Caco-2 (cell line): Measurements from ENCODE around the gene SLC39A11. TPM values are rescaled to one million over a fixed set of nuclear protein-coding genes. Genes with fewer than 3 reads are reported as not detected.

Experiments
- BruUV-seq: library from RNA; stranded (reverse); fragments of 400-500 nt; replicated peaks from 2 replicates; lab custom pipeline; 2021; lab: Mats Ljungman, UMichigan
- CTCF ChIA-PET: fragments of 300-600 bp; sonication (Branson Sonifier 250); formaldehyde crosslinking; loops from one replicate; lab custom pipeline; 2022; ENCODE audit warnings: antibody characterized with exemption; lab: Charles Lee
- POLR2A ChIA-PET: fragments of 300-600 bp; sonication (Branson Sonifier 250); formaldehyde crosslinking; loops from one replicate; lab custom pipeline; 2022; ENCODE audit warnings: antibody characterized with exemption; lab: Charles Lee
- DNase-seq, 2 experiments: peaks; one replicate each; pipeline versions ENCODE4 v3.0.0 to v3.0.0-alpha.2; 2020 to 2022
- H3K27me3 ChIP-seq: replicated peaks from 2 replicates; pipeline ENCODE4 v1.6.0; 2011; ENCODE audit warnings: low read length; ENCODE audit not compliant: control insufficient read depth, insufficient read depth
- H3K36me3 ChIP-seq: 2 replicates; pipeline ENCODE4 v1.5.1; 2011; ENCODE audit warnings: low read length; ENCODE audit not compliant: control insufficient read depth, insufficient read depth
- H3K4me1 ChIP-seq: fragments of 250-450 bp; sonication (Bioruptor Pico); 2 replicates; pipeline ENCODE4 v1.5.1; 2020; ENCODE audit warnings: mild to moderate bottlenecking
- H3K4me3 ChIP-seq: 2 replicates; pipeline ENCODE4 v1.5.1; 2011; ENCODE audit warnings: low read depth, mild to moderate bottlenecking, control low read depth, low read length
- H3K9me3 ChIP-seq: fragments of 250-450 bp; sonication (Bioruptor Pico); 2 replicates; pipeline ENCODE4 v1.5.1; 2020; ENCODE audit warnings: mild to moderate bottlenecking, moderate library complexity
- H3K27ac Mint-ChIP-seq: one replicate; pipeline ENCODE4 v1.8.0; 2022; ENCODE audit warnings: mixed read lengths; ENCODE audit not compliant: unreplicated experiment
- H3K27me3 Mint-ChIP-seq: one replicate; pipeline ENCODE4 v1.8.0; 2022; ENCODE audit warnings: mixed read lengths; ENCODE audit not compliant: insufficient read depth, unreplicated experiment
- H3K36me3 Mint-ChIP-seq: one replicate; pipeline ENCODE4 v1.8.0; 2022; ENCODE audit warnings: mild to moderate bottlenecking, mixed read lengths; ENCODE audit not compliant: insufficient read depth, unreplicated experiment
- H3K4me1 Mint-ChIP-seq: one replicate; pipeline ENCODE4 v1.8.0; 2022; ENCODE audit warnings: low read depth, mixed read lengths; ENCODE audit not compliant: unreplicated experiment
- H3K4me3 Mint-ChIP-seq: one replicate; pipeline ENCODE4 v1.8.0; 2022; ENCODE audit warnings: mild to moderate bottlenecking, moderate library complexity, mixed read lengths; ENCODE audit not compliant: unreplicated experiment
- H3K9me3 Mint-ChIP-seq: one replicate; pipeline ENCODE4 v1.8.0; 2022; ENCODE audit warnings: mixed read lengths; ENCODE audit not compliant: unreplicated experiment
- CTCF ChIP-seq, 2 experiments: fragments of 200-600 bp in 1 of 2; IDR thresholded peaks; 1 replicate in 1 of 2; 2 replicates in 1 of 2; pipeline versions ENCODE4 v1.5.1 to v1.8.0; 2011 to 2022; ENCODE audit warnings: antibody characterized with exemption in 1 of 2, control low read depth in 1 of 2, inconsistent platforms in 1 of 2, low read depth in 1 of 2, low read length in 1 of 2, mild to moderate bottlenecking in 1 of 2, moderate library complexity in 1 of 2; ENCODE audit not compliant: insufficient read depth in 1 of 2, severe bottlenecking in 1 of 2, unreplicated experiment in 1 of 2
- intact Hi-C: fragments of 100-400 bp; cut with micrococcal nuclease; formaldehyde crosslinking; loops from one replicate; pipeline ENCODE4 v1.10.0; 2022; ENCODE audit not compliant: unreplicated experiment
- total RNA-seq: library from RNA; stranded (reverse); gene quantifications from 2 replicates; pipeline ENCODE4 v1.2.3, GENCODE V29; 2022

The SLC39A11 gene
- total RNA-seq, 1 experiment from 2014 or later = 26.4 TPM

- Mint-ChIP-seq H3K36me3 (peaks cover 4% of the 10 kb centered on the region), H3K4me3 (no peak overlapping the region), H3K9me3 (peaks cover 31% of the 10 kb centered on the region), H3K4me1 (peaks cover 12% of the 10 kb centered on the region), H3K27ac (no peak overlapping the region), H3K27me3 (no peaks in the 10 kb centered on the region)
- no TSS peak for BruUV-seq
- ChIA-PET CTCF (no interaction called here), POLR2A (no interaction called here)
- intact Hi-C loops = no loop called here
- no peaks in the 10 kb centered on the region for H3K27me3 ChIP-seq
- H3K4me3 ChIP-seq = no peak overlapping the region
- DNase-seq = no peak
- H3K36me3 ChIP-seq = no peaks in the 10 kb centered on the region
- no peak for TF ChIP-seq CTCF (IDR thresholded peaks at IDR 0.05; ENCODE audit: insufficient read depth in 1 of 2, low read depth in 1 of 2, low read length in 1 of 2, severe bottlenecking in 1 of 2, unreplicated experiment in 1 of 2)
- H3K4me1 ChIP-seq = peaks cover 6% of the 10 kb centered on the region; the same call in 1 of the 2 replicates
- H3K9me3 ChIP-seq = 0 out of 2 replicates have a peak, but pooled peaks cover 2% of the 10 kb centered on the region
These were observed 415.4 kb downstream of the SLC39A11 start for GRCh38 chr17:72677108-72677507.

- no peak overlapping the region for H3K4me3 Mint-ChIP-seq
- no peak for TF ChIP-seq CTCF (IDR thresholded peaks at IDR 0.05; ENCODE audit: insufficient read depth in 1 of 2, low read depth in 1 of 2, low read length in 1 of 2, severe bottlenecking in 1 of 2, unreplicated experiment in 1 of 2)
- no peak overlapping the region for H3K27ac Mint-ChIP-seq
- Histone ChIP-seq H3K4me3 (no peak overlapping the region), H3K27me3 (no peaks in the 10 kb centered on the region), H3K4me1 (no peaks in the 10 kb centered on the region), H3K36me3 (no peaks in the 10 kb centered on the region), H3K9me3 (no peaks in the 10 kb centered on the region)
- BruUV-seq = no TSS peak
- no peak for DNase-seq
- CTCF ChIA-PET = no interaction called here
- POLR2A ChIA-PET = no interaction called here
- H3K4me1 Mint-ChIP-seq = peaks cover 6% of the 10 kb centered on the region
- H3K27me3 Mint-ChIP-seq = no peaks in the 10 kb centered on the region
- no peaks in the 10 kb centered on the region for H3K36me3 Mint-ChIP-seq
- intact Hi-C loops = no loop called here
- peaks cover 8% of the 10 kb centered on the region for H3K9me3 Mint-ChIP-seq
These were observed 419.8 kb downstream of the SLC39A11 start for GRCh38 chr17:72672729-72673128.

GRCh38 chr17:72671016-72671415 is 421.5 kb downstream of the SLC39A11 start:
- peaks cover 9% of the 10 kb centered on the region for H3K9me3 Mint-ChIP-seq
- no TSS peak for BruUV-seq
- ChIA-PET CTCF (interaction anchor here (0.6 to 1.3 kb wide), 2 partner anchors 56 to 114 kb away, joined by 4 to 5 read pairs; no protein-coding TSS in a partner anchor), POLR2A (no interaction called here)
- no peak for TF ChIP-seq CTCF (IDR thresholded peaks at IDR 0.05; ENCODE audit: insufficient read depth in 1 of 2, low read depth in 1 of 2, low read length in 1 of 2, severe bottlenecking in 1 of 2, unreplicated experiment in 1 of 2)
- H3K4me1 Mint-ChIP-seq = peaks cover 6% of the 10 kb centered on the region
- Histone ChIP-seq H3K4me3 (no peak overlapping the region), H3K27me3 (no peaks in the 10 kb centered on the region), H3K9me3 (no peaks in the 10 kb centered on the region), H3K4me1 (no peaks in the 10 kb centered on the region), H3K36me3 (no peaks in the 10 kb centered on the region)
- H3K4me3 Mint-ChIP-seq = no peak overlapping the region
- H3K27me3 Mint-ChIP-seq = no peaks in the 10 kb centered on the region
- intact Hi-C loops = no loop called here
- H3K27ac Mint-ChIP-seq = no peak overlapping the region
- no peaks in the 10 kb centered on the region for H3K36me3 Mint-ChIP-seq
- DNase-seq = no peak
